Epithelial cell of esophagus (primary cell): Measurements from ENCODE around the gene NCOA7.

Experiments
- DNase-seq: peaks from one replicate; pipeline ENCODE4 v3.0.0; 2010; ENCODE audit warnings: low read depth
- H3K4me3 ChIP-seq: 2 replicates; pipeline ENCODE4 v1.5.1; 2011; ENCODE audit warnings: mild to moderate bottlenecking, low read length, control low read depth
- CTCF ChIP-seq: IDR thresholded peaks from 2 replicates; pipeline ENCODE4 v1.5.1; 2011; ENCODE audit warnings: low read depth, mild to moderate bottlenecking, low read length, control low read depth, inconsistent platforms; ENCODE audit not compliant: insufficient read depth; ENCODE audit errors: missing control alignments

NCOA7 gene

GRCh38 chr6:125746019-125746414, 44.7 kb upstream of the NCOA7 start:
- H3K4me3 ChIP-seq: no peak overlapping the region
- no peak for DNase-seq
- TF ChIP-seq CTCF: no peak

GRCh38 chr6:125746731-125747588, 43.8 kb upstream of the NCOA7 start:
- peak; percentile 33 for DNase-seq
- peak overlapping the region; percentile 55 for H3K4me3 ChIP-seq
- no peak for TF ChIP-seq CTCF

- peak overlapping the region; percentile 55 for H3K4me3 ChIP-seq
- peak; percentile 79 for DNase-seq
- no peak for TF ChIP-seq CTCF
These were observed 43.0 kb upstream of the NCOA7 start for GRCh38 chr6:125747589-125748405.

- DNase-seq: peak; percentile 27
- peak; percentile 24 for TF ChIP-seq CTCF
- peak overlapping the region; percentile 55 for H3K4me3 ChIP-seq
These were observed 42.2 kb upstream of the NCOA7 start for GRCh38 chr6:125748406-125749172.

- peak within 1 kb of the TSS; percentile 55 for H3K4me3 ChIP-seq
- no peak for TF ChIP-seq CTCF
- peak; percentile 93 for DNase-seq
These were observed 41.4 kb upstream of the NCOA7 start, which contains the start of gene HEY2 for GRCh38 chr6:125749173-125749864. HEY2 (plus strand) TSS chr6:125749632; CDS start chr6:125749777, 145 bp downstream.
